Dermis blood vessel endothelial cell (primary cell): Measurements from ENCODE around the gene CLEC14A. TPM values are rescaled to one million over a fixed set of nuclear protein-coding genes. Genes with fewer than 3 reads are reported as not detected.

ENCODE experiments used
- DNase-seq: peaks from one replicate; pipeline ENCODE4 v3.0.0; 2010
- total RNA-seq: library from RNA; depleted of rRNA; stranded (reverse); fragments of >200 nt; gene quantifications from 2 replicates; pipeline ENCODE4 v1.2.3, GENCODE V29; 2014

CLEC14A gene
- total RNA-seq, 1 donor from 2014 or later = 303 TPM

GRCh38 chr14:38205949-38206665, 49.8 kb downstream of the CLEC14A start:
- DNase-seq = no peak

- no peak for DNase-seq
Measured at GRCh38 chr14:38205119-38205813, 50.6 kb downstream of the CLEC14A start.

- no peak for DNase-seq
Measured at GRCh38 chr14:38204719-38205115, 51.2 kb downstream of the CLEC14A start.

Other genes starting within 250 kb of the CLEC14A start
- gene SSTR1, start 48.2 kb downstream of the CLEC14A start, total RNA-seq = 0.17 and 0.33 TPM in 2 replicates